ENCODE results near the gene TRPV4.

DNA sequence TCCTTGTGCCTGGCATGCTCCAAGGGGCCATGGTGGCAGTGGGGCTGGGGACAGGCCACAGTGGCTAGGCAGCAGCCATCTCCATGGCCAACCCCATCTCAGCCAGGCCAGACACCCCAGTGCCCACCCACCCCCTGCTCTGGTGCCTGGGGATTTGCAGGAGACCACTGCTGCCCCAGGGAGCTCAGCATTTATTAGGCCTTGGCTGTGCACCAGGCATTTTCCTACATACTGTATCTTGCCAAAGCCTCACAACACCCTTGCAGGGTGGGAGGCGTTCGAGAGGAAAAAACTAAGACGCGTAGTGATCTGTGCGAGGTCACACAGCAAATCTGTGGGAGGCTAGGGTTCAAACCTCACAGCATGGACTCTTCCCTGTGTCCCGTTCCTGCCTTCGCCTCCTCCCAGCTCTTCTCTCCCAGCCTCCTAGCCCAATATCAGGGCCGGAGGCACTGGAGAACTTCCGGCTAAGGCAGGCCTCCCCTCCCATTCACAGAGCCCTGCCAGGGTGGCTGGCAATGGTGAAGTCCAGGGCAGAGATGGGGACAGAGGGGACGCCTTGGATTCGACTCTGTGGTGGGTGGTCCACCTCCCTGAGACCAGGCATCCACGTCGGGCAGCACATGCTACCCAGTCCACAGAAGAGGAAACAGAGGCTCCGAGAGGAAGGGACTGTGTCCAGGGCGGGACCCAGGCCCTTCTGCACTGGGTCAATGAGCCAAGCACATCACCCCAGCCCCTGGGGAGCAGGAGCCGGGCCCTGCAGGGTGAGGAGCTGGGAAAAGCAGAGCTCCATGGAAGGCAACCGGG, 62.1 kb downstream of the TRPV4 start:
- TF ChIP-seq EZH2 (IDR thresholded peaks at IDR 0.05; ENCODE audit: insufficient read depth, low read length) (no peak), CTCF (IDR thresholded peaks at IDR 0.05; ENCODE audit: insufficient read depth, low read depth, low read length) (no peak)

Data from astrocyte (in vitro differentiated cells and primary cell).